GM18870 (cell line): ENCODE data around the gene INHBC.
"Not testable (repeated sequence)": the region's sequence is repeated elsewhere in the genome, so short reads cannot be mapped to it uniquely, and the experiment has no call there.

Experiments
- ATAC-seq: cut with Tn5 transposase; IDR thresholded peaks from one replicate; pipeline ENCODE4 v1.9.1; 2021; ENCODE audit warnings: moderate library complexity; ENCODE audit not compliant: unreplicated experiment

INHBC gene, protein sequence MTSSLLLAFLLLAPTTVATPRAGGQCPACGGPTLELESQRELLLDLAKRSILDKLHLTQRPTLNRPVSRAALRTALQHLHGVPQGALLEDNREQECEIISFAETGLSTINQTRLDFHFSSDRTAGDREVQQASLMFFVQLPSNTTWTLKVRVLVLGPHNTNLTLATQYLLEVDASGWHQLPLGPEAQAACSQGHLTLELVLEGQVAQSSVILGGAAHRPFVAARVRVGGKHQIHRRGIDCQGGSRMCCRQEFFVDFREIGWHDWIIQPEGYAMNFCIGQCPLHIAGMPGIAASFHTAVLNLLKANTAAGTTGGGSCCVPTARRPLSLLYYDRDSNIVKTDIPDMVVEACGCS

DNA sequence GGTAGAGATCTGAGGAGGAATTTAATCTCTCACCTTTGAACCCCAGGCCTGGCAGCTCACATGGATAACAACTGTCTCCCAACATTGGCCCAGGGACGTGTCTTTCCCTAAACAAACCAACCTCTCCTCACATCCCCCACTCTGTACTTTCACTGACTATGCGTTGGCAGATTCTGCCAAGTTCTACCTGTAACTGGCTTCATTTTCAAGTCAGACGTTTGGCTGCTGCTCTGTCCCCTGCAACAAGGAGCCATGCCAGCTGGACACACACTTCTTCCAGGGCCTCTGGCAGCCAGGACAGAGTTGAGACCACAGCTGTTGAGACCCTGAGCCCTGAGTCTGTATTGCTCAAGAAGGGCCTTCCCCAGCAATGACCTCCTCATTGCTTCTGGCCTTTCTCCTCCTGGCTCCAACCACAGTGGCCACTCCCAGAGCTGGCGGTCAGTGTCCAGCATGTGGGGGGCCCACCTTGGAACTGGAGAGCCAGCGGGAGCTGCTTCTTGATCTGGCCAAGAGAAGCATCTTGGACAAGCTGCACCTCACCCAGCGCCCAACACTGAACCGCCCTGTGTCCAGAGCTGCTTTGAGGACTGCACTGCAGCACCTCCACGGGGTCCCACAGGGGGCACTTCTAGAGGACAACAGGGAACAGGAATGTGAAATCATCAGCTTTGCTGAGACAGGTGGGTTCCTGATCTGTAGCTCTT, at the start of gene INHBC:
TSS of gene INHBC (plus strand) at position 268 of the 707 bp plus-strand sequence. CDS start at position 371, 103 bp downstream.
- no peak for ATAC-seq

DNA sequence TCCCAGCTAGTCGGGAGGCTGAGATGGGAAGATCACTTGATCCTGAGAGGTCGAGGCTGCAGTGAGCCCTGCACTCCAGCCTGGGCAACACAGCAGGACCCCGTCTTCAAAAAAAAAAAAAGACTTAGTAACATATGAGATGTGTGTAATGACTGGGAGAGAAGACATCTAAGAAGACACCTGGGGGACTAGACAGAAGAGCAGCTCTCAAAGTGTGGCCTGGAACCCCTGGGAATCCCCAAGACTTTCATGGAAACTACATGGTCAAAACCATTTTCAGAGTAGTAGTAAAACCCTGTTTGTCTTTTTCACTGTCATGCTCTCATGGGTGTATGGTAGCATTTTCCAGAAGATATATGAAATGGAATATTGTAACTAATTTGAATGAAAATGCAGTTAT, 49.0 kb upstream of the INHBC start:
- no peak for ATAC-seq

DNA sequence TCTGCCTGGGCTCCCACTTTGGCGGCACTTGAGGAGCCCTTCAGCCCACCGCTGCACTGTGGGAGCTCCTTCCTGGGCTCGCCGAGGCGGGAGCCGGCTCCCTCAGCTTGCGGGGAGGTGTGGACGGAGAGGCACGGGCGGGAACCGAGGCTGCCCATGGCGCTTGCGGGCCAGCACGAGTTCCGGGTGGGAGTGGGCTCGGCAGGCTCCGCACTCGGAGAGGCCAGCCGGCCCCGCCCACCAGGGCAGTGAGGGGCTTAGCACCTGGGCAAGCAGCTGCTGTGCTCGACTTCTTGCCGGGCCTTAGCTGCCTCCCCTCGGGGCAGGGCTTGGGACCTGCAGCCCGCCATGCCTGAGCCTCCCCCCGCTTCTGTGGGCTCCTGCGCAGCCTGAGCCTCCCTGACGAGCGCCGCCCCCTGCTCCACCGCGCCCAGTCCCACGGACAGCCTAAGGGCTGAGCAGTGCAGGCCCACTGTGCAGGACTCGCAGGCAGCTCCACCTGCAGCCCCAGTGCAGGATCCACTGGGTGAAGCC, 48.3 kb upstream of the INHBC start:
- ATAC-seq, result no peak

DNA sequence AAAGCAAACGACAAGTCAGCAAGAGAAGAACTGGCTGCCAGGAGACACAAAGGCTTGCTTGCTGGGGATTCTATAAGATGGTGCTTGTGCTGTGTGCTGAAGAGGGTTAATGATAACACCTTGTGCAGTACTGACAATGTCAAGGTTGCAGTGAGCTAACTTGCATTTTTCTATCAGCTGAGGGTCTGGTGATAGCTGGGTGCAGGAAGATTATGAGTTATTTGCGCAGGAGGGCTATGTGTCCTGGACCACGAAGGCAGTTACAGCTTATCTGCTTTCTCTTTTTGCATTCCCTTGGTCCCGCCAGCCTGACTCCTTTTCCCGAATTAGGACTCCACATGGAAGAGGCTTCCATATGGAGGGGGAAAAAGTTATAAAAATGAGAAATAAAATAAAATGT, 46.2 kb upstream of the INHBC start:
- ATAC-seq, result no peak

DNA sequence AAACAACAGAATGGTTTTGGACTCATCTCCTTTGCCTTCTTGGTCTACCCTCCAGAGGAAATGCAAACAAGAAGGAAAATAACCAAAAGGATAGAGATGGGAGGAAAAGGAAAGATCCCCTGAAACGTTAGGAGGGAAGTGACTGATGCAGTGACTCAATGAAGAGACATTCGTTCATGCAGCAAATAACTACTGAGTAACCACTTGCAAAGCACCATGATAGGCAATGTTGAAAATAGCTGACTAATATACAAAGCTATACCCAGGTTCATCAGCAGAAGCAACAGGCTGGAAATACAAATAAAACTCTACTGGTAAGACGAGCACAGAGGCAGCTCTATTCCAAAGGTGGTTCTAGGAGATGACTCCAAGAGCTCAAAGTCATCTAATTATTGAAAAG, 45.6 kb upstream of the INHBC start:
- ATAC-seq, result no peak

DNA sequence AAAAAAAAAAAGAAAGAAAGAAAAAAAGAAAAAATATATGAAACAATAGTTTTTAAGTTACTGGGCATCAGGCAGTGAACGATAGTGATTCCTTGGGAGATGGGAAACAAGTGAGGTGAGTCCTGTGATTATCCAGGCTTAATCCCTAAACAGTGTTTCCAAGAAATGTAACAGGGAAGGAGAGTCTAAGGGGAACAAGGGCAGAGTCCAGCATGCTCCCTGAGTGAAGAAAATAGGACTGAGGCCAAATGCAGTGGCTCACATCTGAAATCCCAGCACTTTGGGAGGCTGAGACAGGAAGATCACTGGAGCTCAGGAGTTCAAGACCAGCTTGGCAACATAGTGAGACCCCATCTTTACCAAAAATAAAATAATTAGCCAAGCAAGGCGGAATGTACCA, 44.4 kb upstream of the INHBC start:
- no peak for ATAC-seq

DNA sequence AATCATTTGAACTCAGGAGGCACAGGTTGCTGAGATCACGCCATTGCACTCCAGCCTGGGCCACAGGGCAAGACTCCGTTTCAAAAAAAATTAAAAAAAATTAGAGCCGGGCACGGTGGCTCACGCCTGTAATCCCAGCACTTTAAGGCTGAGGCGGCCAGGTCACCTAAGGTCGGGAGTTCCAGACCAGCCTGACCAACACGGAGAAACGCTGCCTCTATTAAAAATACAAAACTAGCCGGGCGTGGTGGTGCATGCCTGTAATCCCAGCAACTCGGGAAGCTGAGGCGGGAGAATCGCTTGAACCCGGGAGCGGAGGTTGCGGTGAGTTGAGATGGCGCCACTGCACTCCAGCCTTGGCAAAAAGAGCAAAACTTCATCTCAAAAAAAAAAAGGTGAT, 39.5 kb upstream of the INHBC start:
- ATAC-seq, result no peak

DNA sequence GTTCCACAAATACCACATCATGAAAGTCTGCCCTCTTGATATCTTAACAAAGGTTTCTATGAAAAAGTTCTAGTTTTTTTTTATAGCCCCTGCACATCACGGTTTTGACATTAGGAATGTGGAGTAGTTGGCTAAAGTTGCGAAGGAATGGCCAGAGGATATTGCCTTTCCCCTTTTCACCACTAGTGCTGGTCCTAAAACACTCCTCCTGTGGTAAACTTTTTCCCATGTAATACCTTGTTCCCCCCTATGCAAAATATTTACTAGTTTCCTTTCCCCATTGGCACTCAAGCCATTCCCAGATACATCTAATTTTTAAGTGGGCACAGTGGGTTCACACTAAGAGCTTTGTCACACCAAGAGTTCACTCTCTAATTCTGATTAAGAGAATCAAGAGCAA, 37.1 kb upstream of the INHBC start:
- ATAC-seq, result no peak

DNA sequence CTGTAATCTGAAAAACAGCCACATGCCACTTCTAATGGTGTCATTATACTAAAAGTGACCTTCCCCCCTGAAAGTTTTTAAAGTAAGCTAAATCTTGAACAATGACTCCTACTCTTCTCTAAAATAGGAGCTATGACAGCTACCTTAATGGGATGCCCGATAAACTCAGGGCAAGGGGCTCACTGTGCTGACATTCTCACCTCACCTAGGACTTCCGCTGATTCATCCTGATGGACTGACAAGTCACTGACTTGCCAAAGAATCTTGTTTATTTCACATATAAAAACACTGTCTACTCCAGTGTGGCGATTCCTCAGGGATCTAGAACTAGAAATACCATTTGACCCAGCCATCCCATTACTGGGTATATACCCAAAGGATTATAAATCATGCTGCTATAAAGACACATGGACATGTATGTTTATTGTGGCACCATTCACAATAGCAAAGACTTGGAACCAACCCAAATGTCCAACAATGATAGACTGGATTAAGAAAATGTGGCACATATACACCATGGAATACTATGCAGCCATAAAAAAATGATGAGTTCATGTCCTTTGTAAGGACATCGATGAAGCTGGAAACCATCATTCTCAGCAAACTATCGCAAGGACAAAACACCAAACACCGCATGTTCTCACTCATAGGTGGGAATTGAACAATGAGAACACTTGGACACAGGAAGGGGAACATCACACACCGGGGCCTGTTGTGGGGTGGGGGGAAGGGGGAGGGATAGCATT, 34.7 kb upstream of the INHBC start:
- ATAC-seq, result not testable (repeated sequence)

DNA sequence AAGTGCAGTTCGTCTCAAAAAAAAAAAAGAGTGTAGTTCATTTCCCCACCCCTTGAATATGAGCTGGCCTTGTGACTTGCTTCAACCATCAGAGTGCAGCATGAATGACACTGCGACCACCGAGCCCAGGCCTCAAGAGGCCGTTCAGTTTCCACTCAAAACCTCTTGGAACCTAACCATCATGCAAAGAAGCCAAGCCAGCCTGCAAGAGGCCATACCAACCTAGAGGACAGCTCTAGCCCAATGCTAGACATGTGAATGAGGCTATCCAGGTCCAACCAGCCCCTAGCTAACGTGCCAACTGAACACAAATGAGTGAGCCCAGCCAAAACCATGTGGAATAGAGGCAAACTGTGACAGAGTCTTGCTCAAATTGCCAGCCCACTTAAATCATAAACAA, 33.4 kb upstream of the INHBC start:
- no peak for ATAC-seq

DNA sequence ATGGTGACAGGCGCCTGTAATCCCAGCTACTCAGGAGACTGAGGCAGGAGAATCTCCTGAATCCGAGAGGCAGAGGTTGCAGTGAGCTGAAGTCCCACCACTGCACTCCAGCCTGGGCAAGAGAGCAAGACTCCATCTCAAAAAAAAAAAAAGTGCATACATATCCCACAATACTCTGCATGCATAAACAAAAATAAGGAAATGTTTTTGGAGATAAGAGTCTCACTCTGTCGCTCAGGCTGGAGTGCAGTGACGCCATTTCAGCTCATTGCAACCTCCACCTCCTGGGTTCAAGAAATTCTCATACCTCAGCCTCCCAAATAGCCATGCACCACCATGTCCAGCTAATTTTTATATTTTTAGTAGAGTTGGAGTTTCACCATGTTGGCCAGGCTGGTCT, 32.4 kb upstream of the INHBC start:
- not testable (repeated sequence) for ATAC-seq

DNA sequence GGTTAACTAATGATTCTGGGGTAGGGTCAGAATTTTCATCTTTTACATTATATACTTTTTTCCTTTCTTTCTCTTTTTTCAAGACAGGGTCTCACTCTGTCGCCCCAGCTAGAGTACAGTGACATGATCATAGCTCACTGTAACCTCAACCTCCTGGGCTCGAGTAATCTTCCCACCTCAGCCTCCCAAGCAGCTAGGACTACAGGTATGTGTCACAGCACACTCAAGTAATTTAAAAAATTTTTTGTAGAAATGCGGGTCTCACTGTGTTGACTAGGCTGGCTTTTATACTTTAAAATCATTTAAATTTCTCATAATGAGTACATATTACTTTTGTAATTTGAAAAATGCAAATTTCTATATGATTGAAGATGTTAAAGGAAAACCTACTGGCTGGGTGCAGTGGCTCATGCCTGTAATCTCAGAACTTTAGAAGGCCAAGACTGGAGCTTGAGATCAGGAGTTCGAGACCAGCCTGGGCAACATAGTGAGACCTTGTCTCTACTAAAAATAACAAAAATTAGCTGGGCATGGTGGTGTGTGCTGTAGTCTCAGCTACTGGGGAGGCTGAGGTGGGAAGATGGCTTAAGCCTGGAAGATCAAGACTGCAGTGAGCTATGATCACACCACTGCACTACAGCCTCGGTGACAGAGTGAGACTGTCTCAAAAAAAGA, 29.5 kb upstream of the INHBC start:
- no peak for ATAC-seq

DNA sequence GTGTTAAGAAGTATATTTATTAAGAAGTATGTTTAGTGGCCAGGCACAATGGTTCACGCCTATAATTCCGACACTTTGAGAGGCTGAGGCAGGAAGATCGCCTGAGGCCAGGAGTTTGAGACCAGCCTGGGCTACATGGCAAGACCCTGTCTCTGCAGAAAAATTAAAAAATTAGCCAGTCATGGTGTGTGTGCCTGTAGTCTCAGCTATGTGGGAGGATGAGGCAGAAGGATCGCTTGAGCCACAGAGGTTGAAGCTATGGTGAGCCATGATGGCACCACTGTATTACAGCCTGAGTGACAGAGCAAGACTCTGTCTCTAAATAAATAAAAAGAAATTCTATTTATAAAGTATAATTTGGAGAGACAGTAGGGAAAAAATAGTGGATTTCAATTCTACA, 24.1 kb upstream of the INHBC start:
- ATAC-seq, result no peak

DNA sequence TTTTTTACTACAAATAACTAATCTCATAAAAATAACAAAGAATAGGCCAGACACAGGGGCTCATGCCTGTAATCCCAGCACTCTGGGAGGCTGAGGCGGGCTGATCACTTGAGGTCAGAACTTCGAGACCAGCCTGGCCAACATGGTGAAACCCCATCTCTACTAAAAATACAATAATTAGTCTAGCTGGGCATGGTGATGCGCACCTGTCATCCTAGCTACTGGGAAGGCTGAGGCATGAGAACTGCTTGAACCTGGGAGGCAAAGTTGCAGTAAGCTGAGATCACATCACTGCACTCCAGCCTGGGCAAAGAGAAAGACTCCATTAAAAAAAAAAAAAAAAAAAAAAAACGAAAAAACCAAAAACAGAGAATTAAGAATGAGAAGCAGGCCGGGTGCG, 20.4 kb upstream of the INHBC start:
- not testable (repeated sequence) for ATAC-seq

DNA sequence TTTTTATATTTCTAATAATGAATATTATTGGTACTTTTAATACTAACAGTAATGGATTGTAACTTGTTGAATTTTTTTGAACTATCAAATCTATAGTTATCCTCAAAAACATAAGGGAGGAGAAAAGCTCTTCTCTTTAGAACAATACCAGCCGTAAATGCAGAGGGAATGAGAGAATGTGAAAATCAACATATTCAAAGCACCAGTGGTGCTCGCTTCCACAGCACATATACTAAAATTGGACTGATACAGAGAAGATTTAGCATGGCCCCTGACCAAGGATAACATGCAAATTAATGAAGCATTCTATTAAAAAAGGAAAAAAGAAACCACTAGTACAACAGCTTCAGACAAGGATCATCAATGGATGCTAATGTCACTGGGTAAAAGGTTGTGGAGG, 19.5 kb upstream of the INHBC start:
- no peak for ATAC-seq

DNA sequence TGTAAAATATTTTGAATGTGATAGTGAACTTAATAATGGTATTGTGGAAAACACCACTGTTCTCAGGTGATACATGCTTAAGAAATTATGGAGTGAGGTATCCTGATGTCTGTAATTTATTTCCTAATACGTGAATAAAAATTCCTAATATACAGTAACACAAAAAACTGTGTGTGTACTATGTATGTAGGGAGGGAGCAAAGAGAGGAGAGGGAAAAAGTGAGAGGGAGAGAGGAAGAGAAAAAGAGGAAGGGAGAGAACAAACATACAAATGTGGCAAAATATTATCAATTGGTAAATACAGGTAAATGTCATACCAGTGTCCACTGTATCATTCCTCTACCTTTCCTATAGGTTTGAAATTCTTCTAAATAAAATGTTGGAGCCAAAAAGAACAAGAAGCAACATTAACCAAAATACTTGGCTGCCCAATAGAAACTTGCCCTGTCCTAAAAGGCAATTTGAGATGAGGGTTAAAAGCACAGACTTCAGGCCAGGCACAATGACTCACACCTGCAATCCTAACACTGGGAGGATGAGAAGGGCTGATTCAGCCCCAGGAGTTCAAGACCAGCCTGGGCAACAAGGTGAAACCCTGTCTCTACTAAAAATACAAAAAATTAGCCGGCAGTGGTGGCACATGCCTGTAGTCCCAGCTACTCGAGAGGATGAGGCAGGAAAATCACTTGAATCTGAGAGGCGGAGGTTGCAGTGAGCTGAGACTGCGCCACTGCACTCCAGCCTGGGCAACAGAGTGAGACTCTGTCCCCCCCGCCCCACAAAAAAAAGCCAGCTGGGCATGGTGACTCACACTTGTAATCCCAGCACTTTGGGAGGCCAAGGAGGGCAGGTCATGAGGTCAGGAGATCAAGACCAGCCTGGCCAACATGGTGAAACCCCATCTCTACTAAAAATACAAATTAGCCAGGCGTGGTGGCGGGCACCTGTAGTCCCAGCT, 18.3 kb upstream of the INHBC start:
- ATAC-seq, result no peak

DNA sequence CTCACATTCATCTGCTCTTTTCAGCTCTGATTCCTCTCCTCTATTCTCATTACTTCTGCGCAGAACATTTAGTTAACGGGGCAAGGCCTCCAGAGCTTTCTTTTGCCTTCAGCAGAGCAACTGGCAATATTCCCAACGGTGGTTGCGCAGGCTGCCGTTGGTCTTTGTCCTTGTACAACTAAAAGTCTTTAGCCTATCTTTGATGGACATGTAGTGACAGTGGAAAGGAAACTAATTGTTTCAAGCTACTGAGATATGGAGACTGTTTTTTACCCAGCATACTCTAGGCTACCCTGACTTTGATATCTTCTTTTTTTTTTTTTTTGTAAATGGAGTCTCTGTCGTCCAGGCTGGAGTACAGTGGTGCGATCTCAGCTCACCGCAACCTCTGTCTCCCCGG, 16.3 kb upstream of the INHBC start:
- no peak for ATAC-seq

DNA sequence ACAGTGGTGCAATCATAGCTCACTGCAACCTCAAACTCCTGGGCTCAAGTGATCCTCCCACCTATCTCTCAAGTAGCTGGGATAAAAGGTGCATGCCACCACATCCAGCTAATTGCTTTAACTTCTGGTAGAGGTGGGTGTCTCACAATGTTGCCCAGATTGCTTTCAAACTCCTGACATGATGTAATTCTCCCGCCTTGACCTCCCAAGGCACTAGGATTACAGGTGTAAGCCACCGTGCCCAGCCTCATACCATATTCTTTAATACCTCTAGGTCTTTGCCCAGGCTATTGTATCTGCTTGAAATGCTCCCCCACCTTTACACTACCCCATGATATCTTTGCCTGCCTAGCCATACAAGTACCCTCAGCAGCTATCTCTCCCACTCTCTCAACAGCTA, 15.1 kb upstream of the INHBC start:
- ATAC-seq, result no peak

DNA sequence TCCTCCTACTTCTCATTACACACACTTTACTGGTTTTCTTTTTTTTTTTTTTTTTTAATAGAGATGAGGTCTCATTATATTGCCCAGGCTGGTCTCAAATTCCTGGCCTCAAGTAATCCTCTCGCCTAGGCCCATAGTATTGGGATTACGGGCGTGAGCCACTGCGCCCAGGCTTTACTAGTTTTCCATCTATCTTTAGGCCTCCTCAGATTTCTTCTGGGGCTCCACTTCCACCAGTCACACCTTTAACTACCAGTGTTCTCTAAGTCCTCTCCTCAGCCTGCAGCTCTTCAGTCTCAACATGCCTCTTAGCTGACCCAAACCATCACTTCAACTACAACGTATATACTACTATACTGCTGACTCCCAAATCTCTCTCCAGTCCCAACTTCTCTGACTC, 14.1 kb upstream of the INHBC start:
- no peak for ATAC-seq

DNA sequence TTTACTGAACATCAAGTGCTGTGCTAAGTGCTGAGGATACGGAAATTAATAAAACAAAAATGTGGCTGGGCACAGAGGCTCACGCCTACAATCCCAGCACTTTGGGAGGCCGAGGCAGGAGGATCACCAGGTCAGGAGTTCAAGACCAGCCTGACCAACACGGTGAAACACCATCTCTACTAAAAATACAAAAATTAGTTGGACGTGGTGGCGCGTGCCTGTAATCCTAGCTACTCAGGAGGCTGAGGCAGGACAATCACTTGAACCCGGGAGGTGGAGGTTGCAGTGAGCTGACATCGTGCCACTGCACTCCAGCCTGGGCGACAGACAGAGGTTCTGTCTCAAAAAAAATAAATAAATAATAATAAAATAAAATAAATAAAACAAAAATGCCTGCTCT, 7.6 kb upstream of the INHBC start:
- not testable (repeated sequence) for ATAC-seq
